Gastrocnemius medialis (tissue), 4 donors: Measurements from ENCODE around the gene BLCAP.

ENCODE experiments used
- CTCF ChIP-seq, 5 experiments: fragments of 450-650 bp in 3 of 5; fragments of 200-600 bp in 2 of 5; sonication (generic) in 2 of 5; IDR thresholded peaks in 4 of 5; conservative IDR thresholded peaks in 1 of 5; 1 replicate in 4 of 5; 2 replicates in 1 of 5; pipeline ENCODE4 v1.5.1; 2016 to 2019; ENCODE audit warnings: antibody characterized with exemption in 5 of 5, mild to moderate bottlenecking in 3 of 5, moderate library complexity in 3 of 5
- POLR2A ChIP-seq, 2 donors: fragments of 450-650 bp; IDR thresholded peaks; one replicate each; pipeline ENCODE4 v1.6.1; 2017; ENCODE audit warnings: antibody characterized with exemption in 2 of 2, mild to moderate bottlenecking in 2 of 2, moderate library complexity in 2 of 2

- no peak for TF ChIP-seq CTCF (IDR thresholded peaks at IDR 0.05 in 4 of 5, conservative IDR thresholded peaks at IDR 0.05 in 1 of 5)
- TF ChIP-seq POLR2A (IDR thresholded peaks at IDR 0.05) = no peak
Measured at GRCh38 chr20:37471741-37472235, 55.9 kb downstream of the BLCAP start.
